Measurements from ENCODE around the gene MMP15.
A peak's percentile ranks its signal among the peaks of the same experiment; 100 is the strongest.

Gene MMP15

DNA sequence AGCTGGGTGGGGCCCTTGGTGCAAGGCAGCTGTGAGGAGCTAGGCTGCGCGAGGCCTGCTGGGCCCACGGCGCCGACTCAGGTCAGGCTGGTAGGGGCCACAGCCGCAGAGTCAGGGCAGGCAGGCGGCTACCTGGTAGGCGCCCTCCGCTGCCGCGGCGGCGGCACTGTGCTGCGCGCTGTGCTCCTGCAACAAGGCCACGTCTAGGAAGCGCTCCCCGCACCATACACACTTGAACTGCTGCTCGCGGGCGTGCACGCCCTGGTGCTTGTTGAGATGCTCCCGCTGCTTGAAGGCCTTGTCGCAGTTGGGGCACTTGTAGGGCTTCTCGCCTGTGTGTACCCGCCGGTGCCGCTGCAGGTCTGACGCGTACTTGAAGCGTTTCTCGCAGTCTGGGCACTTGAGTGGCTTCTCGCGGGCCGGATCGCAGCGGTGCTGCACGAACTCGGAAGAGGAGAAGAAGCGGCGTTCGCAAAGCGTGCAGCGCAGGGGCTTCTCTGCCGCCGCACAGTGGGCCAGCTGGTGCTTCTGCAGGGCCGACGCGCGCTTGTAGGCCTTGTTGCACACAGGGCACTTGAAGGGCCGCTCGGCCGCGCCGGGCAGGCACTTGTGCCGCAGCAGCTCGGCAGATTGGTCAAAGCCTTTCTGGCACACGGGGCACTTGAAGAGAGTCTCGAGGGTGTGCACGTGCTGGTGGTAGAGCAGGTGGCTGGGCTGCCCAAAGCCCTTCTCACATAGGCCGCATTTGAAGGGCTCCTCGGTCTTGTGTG is 29.0 kb upstream of the MMP15 start:
- TF ChIP-seq, protein P1, sequence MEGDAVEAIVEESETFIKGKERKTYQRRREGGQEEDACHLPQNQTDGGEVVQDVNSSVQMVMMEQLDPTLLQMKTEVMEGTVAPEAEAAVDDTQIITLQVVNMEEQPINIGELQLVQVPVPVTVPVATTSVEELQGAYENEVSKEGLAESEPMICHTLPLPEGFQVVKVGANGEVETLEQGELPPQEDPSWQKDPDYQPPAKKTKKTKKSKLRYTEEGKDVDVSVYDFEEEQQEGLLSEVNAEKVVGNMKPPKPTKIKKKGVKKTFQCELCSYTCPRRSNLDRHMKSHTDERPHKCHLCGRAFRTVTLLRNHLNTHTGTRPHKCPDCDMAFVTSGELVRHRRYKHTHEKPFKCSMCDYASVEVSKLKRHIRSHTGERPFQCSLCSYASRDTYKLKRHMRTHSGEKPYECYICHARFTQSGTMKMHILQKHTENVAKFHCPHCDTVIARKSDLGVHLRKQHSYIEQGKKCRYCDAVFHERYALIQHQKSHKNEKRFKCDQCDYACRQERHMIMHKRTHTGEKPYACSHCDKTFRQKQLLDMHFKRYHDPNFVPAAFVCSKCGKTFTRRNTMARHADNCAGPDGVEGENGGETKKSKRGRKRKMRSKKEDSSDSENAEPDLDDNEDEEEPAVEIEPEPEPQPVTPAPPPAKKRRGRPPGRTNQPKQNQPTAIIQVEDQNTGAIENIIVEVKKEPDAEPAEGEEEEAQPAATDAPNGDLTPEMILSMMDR (IDR thresholded peaks at IDR 0.05; ENCODE audit: low read depth, low read length): no peak
- H3K4me3 ChIP-seq (ENCODE audit: low read depth, low read length): no peak overlapping the region

DNA sequence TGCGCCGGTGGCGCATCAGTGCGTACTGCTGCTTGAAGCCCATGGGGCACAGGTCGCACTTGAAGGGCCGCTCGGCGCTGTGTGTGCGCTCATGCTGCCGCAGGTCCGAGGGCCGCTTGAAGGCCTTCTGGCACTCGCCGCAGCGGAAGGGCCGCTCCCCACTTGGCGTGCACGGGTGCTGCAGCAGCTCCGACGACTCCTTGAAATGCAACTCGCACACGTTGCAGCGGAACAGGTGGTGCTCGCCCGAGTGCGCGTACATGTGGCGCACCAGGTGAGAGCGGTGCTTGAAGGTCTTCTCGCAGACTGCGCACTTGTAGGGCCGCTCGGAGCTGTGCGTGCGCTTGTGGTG is 28.4 kb upstream of the MMP15 start:
- TF ChIP-seq, protein P1 (IDR thresholded peaks at IDR 0.05; ENCODE audit: low read depth, low read length): no peak
- no peak overlapping the region for H3K4me3 ChIP-seq (ENCODE audit: low read depth, low read length)

DNA sequence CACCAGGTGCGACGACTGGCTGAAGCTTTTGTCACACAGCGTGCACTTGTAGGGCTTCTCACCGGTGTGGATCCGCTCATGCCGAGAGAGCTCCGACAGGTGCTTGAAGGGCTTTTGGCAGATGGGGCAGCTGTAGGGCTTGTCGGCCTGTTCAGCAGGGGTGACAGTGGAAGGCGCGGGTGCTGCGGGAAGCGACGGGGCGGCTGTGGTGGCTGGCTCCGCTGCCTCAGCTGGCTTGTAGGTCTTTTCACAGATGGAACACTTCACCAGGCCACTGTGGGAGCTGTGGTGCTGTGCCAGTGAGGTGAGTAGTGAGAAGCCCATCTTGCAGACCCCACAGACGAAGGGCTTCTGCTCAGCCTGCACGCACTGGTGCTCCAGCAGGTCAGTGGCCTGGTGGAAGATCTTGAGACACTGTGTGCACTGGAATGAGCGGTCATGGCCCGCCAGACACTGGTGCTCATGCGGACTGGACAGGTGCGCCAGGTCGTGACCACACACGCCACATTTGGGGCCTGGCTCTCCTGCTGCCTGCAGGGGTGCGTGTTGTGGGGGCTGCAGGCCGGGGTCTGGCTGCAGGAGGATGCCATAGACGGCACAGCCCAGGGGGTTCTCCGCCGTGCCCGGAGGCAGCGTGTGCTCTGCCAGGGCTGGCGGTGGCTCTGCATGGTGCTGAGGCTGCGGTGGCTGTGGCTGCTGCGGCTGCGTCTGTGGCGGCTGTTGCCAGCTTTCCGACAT is 27.9 kb upstream of the MMP15 start:
- no peak overlapping the region for H3K4me3 ChIP-seq (ENCODE audit: low read depth, low read length)
- TF ChIP-seq, protein P1 (IDR thresholded peaks at IDR 0.05; ENCODE audit: low read depth, low read length): no peak

DNA sequence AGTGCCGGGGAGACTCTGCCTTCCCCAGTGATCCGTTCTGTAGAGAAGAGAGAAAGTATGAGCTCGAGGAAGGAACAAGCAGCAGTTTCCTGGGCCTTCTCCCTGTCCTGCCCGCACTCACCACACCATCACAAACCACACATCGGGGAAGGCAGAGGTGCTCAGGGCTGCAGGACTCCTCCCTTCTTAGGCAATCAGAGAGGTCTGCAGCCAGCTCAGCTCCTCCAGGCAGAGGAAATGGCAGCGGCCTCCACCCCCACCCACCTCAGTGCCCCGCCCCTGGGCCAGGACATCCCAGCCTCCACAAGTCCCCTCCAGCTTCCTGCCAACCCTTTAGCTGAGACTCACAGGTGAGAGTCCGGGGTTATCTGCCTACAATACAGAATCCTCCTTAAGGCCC is 27.1 kb upstream of the MMP15 start:
- TF ChIP-seq, protein P1 (IDR thresholded peaks at IDR 0.05; ENCODE audit: low read depth, low read length): no peak
- no peak overlapping the region for H3K4me3 ChIP-seq (ENCODE audit: low read depth, low read length)

DNA sequence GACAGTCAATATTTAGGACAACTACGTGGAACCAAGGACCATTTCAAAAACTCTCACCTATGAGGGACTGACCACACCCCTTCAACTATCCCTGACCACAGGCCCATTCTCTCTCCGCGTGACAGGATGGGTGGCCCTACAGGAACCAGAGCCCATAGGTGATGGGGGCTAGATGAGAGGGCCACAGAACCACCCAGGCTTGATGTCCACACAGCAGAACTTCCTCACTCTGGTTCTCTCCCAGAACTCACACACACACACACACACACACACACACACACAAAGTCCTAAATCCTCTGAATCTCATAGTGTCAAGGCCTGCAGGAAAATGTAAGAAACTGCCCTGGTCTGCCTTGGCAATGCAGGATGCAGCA is 26.6 kb upstream of the MMP15 start:
- H3K4me3 ChIP-seq (ENCODE audit: low read depth, low read length): peak overlapping the region; percentile 65
- TF ChIP-seq, protein P1 (IDR thresholded peaks at IDR 0.05; ENCODE audit: low read depth, low read length): no peak

DNA sequence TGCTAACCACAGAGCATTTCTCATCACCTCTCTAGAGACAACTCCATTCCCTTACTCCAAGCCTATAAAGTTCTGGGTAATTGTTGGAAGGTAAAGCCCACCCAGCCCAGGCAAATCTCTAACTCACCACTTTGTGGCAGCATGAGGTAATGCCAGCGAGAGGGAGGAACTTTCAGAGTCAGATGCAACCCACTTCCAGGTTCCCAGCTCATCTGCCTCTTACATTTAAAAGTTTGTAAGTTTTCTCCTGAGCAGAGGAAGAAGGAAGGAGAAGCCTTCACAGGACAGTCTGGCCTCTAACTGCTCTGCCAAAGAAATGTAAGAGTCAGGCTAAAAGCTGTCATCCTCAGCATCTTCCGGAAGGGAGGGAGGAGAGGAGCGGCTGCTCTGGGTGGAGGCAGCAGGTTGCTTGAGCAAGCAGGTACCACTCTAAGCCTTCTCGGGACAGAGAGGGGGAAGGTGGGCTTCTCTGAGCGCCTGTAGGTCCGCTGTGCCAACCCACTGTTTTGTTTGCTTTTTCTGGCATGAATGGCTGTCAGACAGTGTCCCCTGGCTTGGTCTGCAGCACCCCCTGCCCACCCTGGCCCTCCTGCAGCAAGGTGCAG is 26.1 kb upstream of the MMP15 start:
- H3K4me3 ChIP-seq (ENCODE audit: low read depth, low read length): peak overlapping the region; percentile 65
- TF ChIP-seq, protein P1 (IDR thresholded peaks at IDR 0.05; ENCODE audit: low read depth, low read length): no peak

Data from WI38 (cell line).